NCI-H510A treated with DMSO at 0.1 percent for 48 hours (cell line): ENCODE results near the gene LMX1B.
A peak's percentile ranks its signal among the peaks of the same experiment; 100 is the strongest.

Experiments
- DNase-seq: peaks from one replicate; lab custom pipeline; 2025; lab: John Stamatoyannopoulos, UW

Gene LMX1B

DNA sequence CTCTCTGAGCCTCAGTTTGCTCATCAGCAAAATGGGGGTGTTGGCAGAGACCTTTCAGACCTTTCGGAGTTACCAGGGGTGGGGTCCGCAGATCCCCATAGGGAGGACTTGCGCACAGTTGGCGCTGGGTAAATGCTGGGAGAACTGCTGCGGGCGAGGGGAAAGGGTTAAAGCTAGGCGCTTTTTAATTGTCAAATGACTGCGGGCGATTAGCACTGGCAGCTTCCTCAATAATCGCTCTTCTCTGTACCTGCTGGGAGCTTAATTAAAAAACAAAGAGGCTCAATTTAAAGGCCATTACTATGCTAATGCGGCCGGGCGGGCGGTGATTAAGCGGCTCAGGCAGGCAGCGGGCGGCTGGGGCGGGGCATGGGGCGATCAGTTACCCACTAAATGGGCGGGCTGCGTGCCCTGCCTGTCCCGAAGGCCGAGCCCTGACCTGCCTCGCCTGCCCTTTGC is 63.0 kb downstream of the LMX1B start:
- DNase-seq = no peak

DNA sequence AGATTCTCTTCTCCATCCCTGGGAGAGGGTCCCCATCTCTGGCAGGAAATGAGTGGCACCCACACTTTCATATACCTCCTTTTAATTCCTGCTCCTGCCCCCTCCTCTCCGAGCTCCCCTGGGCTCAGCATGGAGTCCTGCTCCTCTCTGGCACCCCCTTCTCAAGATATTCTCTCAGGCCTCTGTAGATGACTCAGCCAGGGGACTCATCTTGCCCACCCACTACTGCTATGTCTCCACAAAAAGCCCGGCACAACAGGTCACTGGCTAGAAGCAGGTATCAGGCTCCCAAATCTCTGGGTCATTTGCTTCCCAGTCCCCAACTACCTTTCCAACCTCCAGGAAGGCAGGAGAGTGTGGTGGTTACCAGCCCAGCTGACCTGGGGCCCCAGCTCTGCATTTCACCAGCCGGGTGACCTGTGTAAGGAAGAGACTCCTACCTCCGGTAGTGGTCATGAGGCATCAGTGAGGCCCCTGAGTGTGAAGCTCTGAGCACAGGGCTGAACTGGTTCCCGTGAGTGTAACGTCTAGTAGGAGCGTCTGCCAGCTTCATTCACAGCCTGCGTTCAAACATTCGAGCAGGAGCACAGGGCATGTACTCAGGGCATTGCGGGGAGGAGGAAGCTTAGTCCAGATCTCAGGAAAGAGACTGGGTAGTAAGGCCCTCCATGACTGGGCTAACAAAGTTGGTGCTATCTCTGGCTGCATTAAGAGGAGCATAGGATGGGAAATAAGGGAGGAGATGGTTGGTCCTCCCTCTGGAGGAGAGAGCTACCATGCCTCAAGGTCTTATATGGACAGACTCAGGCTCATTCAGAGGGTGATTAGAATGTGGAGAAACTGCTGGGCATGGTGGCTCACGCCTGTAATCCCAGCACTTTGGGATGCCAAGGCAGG is 63.7 kb downstream of the LMX1B start:
- DNase-seq = no peak

GRCh38 chr9:126678989-126679388 is 65.3 kb downstream of the LMX1B start:
- DNase-seq = no peak

DNA sequence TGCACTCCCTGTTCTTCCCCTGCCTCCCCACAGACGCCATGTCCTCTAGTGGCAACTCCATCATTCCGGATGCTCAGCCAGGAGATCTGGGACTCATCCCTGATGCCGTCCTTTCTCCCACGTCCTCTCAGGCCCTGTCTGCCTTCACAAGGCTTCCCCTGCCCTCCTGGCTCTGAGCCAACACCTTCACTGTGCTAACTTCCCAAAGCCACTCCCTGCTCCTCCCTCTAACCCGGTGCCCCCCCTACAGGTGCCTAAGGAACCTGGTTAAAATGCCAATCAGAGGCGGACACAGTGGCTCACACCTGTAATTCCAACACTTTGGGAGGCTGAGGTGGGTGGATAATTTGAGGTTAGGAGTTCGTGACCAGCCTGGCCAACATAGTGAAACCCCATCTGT is 67.6 kb downstream of the LMX1B start:
- DNase-seq = no peak

DNA sequence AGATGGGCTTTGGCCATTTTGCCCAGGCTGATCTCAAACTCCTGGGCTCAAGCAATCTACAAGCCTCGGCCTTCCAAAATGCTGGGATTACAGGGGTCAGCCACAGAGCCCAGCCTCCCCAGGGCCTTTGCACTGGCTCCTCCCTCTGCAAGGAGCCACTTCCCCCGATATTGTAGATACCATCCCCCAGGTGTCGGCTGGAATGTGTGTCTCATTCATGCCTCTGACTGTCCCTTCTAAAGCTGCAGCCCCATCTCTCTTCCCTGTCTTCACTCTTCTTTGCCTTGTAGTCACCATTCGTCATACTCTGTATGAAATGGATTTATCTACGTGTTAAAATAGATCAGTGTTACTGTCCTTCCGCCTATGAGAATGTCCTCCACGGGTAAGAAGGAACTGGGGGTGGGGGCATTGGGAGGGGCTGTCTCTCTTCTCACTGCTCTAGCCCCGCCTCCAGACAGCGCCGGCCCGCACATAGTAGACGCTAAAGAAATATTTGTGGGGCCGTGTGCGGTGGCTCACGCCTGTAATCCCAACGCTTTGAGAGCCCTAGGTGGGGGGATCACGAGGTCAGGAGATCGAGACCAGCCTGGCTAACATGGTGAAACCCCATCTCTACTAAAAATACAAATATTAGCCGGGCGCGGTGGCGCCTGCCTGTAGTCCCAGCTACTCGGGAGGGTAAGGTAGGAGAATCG is 68.5 kb downstream of the LMX1B start:
- DNase-seq = no peak

- DNase-seq = no peak
These were observed 69.4 kb downstream of the LMX1B start for GRCh38 chr9:126682928-126683697.

- no peak for DNase-seq
These were observed 69.9 kb downstream of the LMX1B start for GRCh38 chr9:126683698-126684044.

GRCh38 chr9:126684345-126684744 is 70.6 kb downstream of the LMX1B start:
- no peak for DNase-seq

DNA sequence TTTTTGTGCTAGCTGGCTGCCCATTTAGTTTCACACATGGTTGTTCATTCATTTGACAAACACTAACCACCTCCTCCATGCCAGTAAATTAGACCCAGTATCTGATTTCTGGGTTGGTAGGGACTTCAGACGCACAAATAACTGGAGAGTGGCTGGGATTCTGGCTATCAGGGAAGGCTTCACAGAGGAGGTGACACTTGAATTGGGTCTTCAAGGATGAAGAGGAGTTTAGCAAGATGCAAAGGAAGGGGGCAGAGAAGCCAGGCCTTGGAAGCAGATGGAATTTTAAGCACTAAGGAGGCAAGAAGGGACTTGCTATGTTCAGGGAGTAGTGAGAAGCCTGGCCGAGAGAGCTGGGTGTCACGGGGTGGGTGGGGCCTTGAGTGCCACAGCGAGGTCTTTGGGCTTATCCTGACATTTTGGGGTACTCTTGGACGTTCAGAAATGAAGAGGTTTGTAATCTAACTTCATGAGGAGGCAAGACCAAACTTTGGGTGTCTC is 71.3 kb downstream of the LMX1B start:
- no peak for DNase-seq

GRCh38 chr9:126687930-126688461 is 74.3 kb downstream of the LMX1B start:
- DNase-seq = no peak

GRCh38 chr9:126688617-126689016 is 74.9 kb downstream of the LMX1B start:
- no peak for DNase-seq

DNA sequence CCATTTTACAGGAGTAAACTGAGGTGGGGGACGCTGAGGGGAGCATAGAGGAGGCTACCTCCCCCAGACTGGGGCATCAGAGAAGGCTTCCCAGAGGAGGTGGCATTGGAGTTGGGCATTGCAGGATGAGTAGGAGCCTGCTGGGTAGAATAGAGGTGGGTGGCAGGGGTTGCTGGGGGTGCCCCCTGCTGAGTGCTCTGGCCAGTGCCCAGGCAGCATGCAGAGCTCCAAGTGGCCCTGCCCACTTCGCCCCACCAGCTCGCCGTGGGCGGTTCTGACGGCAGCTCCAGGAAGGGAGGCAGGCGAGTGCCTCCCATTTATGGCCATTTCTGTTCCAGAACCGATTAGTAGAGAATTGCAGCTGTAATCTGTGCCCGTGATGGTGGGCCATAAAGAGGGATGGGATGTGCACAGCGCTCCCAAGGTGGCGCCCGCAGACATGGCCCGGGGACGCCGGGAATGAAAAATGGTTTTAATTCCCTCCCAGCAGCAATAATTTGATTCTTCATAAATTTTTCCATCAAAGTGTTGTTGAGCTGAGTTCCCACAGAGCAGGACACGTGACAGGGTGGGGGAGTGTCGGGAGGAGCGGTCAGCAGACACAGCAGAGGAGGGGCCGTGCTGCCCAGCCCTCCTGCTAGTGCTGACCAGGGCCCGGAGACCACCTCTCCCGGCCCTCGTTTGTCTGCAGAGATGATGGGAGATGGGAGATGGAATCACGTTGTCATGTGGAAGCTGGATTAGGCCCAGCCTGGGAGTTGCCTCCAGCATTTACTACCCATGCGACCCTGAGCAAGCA is 75.5 kb downstream of the LMX1B start:
- no peak for DNase-seq

DNA sequence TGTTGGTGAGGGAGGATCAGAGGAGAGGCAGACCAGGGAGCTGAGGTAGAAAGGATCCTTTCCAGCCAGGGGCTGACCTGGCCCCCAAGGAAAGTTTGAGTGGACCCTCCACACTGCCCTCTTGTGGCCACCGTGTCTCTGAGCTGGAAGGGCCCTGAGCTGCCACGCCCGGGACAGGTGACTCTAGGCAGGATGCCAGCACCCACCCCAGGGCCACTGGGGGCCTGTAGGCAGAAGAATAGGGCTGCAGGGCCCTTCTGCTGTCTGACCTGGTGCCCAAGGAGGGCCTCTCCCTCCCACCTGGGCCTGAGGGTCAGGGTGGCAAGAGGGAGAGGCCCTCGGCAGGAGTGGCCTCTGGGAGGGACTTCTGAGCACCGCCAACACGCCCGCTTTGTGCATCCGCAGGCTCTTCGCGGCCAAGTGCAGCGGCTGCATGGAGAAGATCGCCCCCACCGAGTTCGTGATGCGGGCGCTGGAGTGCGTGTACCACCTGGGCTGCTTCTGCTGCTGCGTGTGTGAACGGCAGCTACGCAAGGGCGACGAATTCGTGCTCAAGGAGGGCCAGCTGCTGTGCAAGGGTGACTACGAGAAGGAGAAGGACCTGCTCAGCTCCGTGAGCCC is 76.8 kb downstream of the LMX1B start:
- peak; percentile 24 for DNase-seq

DNA sequence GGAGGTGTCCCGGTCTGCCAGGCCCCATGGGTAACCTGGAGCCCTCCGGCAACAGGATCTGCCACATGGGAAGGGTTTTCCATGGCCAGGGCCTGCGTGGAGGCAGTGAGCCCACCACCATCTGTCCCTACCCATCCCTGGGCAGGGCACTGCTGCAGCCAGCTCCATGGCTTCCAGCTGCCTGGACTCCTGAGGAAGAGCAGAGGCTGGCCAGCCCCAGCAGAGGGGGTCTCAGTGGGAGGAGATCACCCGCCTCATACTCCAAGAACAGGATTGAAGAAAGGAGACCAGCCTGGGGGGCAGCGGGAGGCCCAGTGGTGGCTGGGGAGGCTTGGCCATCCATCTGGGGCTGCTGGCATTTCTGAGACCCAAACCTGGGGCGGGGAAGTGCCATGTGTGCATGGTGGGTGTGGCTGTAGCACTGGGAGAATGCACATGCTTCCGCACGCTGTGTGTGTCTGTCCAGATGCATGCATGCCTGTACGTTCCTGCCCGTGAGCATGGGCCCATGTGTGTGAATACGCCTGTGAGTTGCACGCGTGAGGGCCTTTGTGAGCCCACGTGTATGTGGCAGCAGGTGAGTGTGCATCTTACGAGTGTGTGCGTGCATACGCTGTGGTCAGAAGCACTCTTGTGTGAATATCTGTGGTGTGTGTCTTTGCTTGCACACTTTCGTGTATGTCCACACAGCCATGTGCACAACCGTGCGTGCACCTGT is 78.5 kb downstream of the LMX1B start:
- no peak for DNase-seq

GRCh38 chr9:126692759-126693427 is 79.2 kb downstream of the LMX1B start:
- DNase-seq = no peak

GRCh38 chr9:126693428-126693944 is 79.8 kb downstream of the LMX1B start:
- DNase-seq = no peak

DNA sequence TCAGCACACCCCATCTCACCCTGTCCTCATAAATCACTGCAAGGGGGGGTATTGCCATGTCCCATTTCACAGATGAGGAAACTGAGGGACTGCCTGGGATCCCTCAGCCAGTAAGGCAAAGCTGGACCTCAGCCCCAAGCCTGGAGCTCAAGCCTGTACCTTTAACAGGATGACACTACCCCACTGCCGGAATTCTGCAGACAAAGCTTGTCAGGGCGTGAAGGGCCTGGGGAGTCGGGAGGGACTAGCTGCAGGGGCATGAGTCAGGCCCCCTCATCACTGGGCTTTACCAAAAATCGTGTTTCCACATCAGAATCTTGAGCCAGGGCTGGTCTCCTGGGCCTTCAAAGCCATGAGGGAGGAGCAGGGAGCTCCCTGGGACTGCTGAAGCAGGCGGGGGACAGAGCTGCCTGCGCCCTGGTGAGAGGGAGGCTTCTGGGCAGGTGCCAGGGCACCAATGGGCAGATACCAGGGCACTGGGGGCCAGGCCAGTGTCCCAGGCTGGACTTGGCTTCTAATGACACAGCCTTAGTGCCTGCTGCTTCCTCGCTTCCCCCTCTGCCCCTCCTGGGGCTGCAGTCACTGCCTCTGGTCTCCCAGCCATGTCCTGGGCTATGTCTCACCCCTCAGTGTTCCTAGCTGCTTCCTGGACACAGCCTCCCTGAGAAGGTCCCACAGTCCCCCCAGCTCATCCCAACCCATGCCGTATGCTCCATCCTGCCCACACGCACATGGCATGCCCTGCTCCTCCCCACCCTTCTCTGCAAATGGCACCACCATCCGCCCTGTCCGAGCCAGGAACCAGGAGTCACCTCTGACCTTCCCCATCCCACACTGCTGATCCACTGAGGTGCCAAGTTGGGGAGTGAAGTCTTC is 80.7 kb downstream of the LMX1B start:
- no peak for DNase-seq

GRCh38 chr9:126695186-126695585 is 81.5 kb downstream of the LMX1B start:
- no peak for DNase-seq
